ENCODE results near the gene MT1A. TPM values are rescaled to one million over a fixed set of nuclear protein-coding genes. Genes with fewer than 3 reads are reported as not detected.
"Not testable (repeated sequence)": the region's sequence is repeated elsewhere in the genome, so short reads cannot be mapped to it uniquely, and the experiment has no call there.

Gene MT1A
- total RNA-seq, 2 experiments from 2014 or later = not detected

GRCh38 chr16:56664506-56664905, 26.0 kb downstream of the MT1A start:
- POLR2A ChIA-PET = no interaction called here
- H3K27ac Mint-ChIP-seq = no peak overlapping the region

GRCh38 chr16:56665286-56666261, 27.1 kb downstream of the MT1A start:
- ATAC-seq, POLR2A ChIA-PET: not testable (repeated sequence)

More at GRCh38 chr16:56664506-56664905, 26.0 kb downstream of the MT1A start:
- no peak for TF ChIP-seq CTCF (IDR thresholded peaks at IDR 0.05)
- H3K9me3 Mint-ChIP-seq = no peaks in the 10 kb centered on the region
- no peak for ATAC-seq
- CTCF ChIA-PET = interaction anchor here (0.6 to 1.6 kb wide), 3 partner anchors 18 to 81 kb away, joined by 3 read pairs; no protein-coding TSS in a partner anchor
- intact Hi-C loops (cut with micrococcal nuclease) = no loop called here
- H3K4me1 Mint-ChIP-seq (ENCODE audit: low read depth) = peaks cover 24% of the 10 kb centered on the region
- no peak for DNase-seq
- peaks cover 46% of the 10 kb centered on the region for H3K27me3 Mint-ChIP-seq
- peaks cover 5% of the 10 kb centered on the region for H3K36me3 Mint-ChIP-seq (ENCODE audit: low read depth)
- H3K4me3 Mint-ChIP-seq = no peak overlapping the region

GRCh38 chr16:56667581-56668571, 29.4 kb downstream of the MT1A start, which contains the start of gene MT1G:
Gene MT1G (minus strand): TSS chr16:56668065. CDS start chr16:56667993, 72 bp downstream.
- Mint-ChIP-seq H3K27me3 (peaks cover 72% of the 10 kb centered on the region), H3K4me1 (ENCODE audit: low read depth) (peaks cover 20% of the 10 kb centered on the region), H3K36me3 (ENCODE audit: low read depth) (peaks cover 2% of the 10 kb centered on the region), H3K9me3 (no peaks in the 10 kb centered on the region), H3K4me3 (peak within 1 kb of the TSS; percentile 65), H3K27ac (no peak within 1 kb of the TSS)
- intact Hi-C loops (cut with micrococcal nuclease) = no loop called here
- ChIA-PET POLR2A (interaction anchor here (1.0 to 3.8 kb wide), 6 partner anchors 9 to 34 kb away, joined by 3 to 13 read pairs (median 4); partner anchors contain the start of gene MT1X), CTCF (interaction anchor here (1.0 to 2.0 kb wide), 2 partner anchors 34 to 91 kb away, joined by 3 to 8 read pairs; no protein-coding TSS in a partner anchor)
- peak; percentile 75 for ATAC-seq
- peak; percentile 58 for DNase-seq
- no peak for TF ChIP-seq CTCF (IDR thresholded peaks at IDR 0.05)

More at GRCh38 chr16:56665286-56666261, 27.1 kb downstream of the MT1A start:
- H3K4me3 Mint-ChIP-seq; H3K36me3 Mint-ChIP-seq (ENCODE audit: low read depth); DNase-seq; CTCF ChIA-PET; H3K9me3 Mint-ChIP-seq; intact Hi-C loops (cut with micrococcal nuclease); H3K27ac Mint-ChIP-seq: not testable (repeated sequence)
- H3K4me1 Mint-ChIP-seq (ENCODE audit: low read depth) = peaks cover 27% of the 10 kb centered on the region
- H3K27me3 Mint-ChIP-seq = peaks cover 56% of the 10 kb centered on the region

- Mint-ChIP-seq H3K27me3 (peaks cover 63% of the 10 kb centered on the region), H3K27ac (no peak within 1 kb of the TSS), H3K4me1 (ENCODE audit: low read depth) (peaks cover 19% of the 10 kb centered on the region), H3K36me3 (ENCODE audit: low read depth) (peaks cover 2% of the 10 kb centered on the region), H3K9me3 (no peaks in the 10 kb centered on the region), H3K4me3 (peak within 1 kb of the TSS; percentile 65)
- TF ChIP-seq CTCF (IDR thresholded peaks at IDR 0.05) = no peak
- ATAC-seq = peak; percentile 37
- peak; percentile 38 for DNase-seq
- ChIA-PET POLR2A (interaction anchor here (0.8 to 3.8 kb wide), 4 partner anchors 8 to 62 kb away, joined by 3 to 13 read pairs (median 8); partner anchors contain the start of gene MT1X), CTCF (interaction anchor here (0.8 to 1.3 kb wide), 3 partner anchors 33 to 93 kb away, joined by 3 to 5 read pairs (median 3); no protein-coding TSS in a partner anchor)
- intact Hi-C loops (cut with micrococcal nuclease) = no loop called here
Measured at GRCh38 chr16:56669005-56669839, 30.8 kb downstream of the MT1A start, which contains the start of gene MT1H. Gene MT1H (plus strand): TSS chr16:56669814. CDS start chr16:56669885, 71 bp downstream.
